ENCODE results near the gene GGT5.

DNA sequence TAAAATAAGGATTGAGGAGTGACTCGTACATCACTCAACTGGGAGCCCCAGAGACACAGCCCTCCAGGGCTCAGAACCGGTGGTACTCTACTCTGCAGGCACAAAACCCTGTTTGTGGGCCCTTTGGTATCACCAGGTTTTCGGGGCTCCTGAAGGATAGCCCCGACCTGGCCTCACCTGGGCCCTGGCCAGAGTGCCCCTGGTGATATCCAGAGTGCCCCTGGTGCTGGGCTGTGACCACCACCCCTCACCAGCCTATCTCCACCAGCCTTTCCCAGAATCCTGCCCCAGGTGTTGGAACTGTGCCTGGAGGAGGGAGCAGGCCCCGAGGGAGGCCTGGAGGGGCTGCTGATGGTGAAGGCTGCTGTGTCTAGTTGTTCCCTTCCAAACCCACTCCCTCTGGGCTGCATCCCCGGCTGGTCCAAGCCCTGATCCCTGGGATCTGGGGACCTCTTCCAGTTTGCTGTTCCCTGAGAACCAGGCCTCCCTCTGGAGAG lies 2.2 kb upstream of the GGT5 start:
- TF ChIP-seq, protein P1, sequence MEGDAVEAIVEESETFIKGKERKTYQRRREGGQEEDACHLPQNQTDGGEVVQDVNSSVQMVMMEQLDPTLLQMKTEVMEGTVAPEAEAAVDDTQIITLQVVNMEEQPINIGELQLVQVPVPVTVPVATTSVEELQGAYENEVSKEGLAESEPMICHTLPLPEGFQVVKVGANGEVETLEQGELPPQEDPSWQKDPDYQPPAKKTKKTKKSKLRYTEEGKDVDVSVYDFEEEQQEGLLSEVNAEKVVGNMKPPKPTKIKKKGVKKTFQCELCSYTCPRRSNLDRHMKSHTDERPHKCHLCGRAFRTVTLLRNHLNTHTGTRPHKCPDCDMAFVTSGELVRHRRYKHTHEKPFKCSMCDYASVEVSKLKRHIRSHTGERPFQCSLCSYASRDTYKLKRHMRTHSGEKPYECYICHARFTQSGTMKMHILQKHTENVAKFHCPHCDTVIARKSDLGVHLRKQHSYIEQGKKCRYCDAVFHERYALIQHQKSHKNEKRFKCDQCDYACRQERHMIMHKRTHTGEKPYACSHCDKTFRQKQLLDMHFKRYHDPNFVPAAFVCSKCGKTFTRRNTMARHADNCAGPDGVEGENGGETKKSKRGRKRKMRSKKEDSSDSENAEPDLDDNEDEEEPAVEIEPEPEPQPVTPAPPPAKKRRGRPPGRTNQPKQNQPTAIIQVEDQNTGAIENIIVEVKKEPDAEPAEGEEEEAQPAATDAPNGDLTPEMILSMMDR (IDR thresholded peaks at IDR 0.05 in 8 of 11, conservative IDR thresholded peaks at IDR 0.05 in 3 of 11), result no peak
- no peak for TF ChIP-seq POLR2A (IDR thresholded peaks at IDR 0.05)
- TF ChIP-seq POLR2AphosphoS5 (IDR thresholded peaks at IDR 0.05), result no peak

All from spleen (tissue), 7 donors.